ENCODE data around the gene SHF.
A peak's percentile ranks its signal among the peaks of the same experiment; 100 is the strongest.

The SHF gene

GRCh38 chr15:45155739-45156138, 32.0 kb downstream of the SHF start:
- H3K4me3 Mint-ChIP-seq: no peak overlapping the region
- H3K36me3 Mint-ChIP-seq (ENCODE audit: low read depth): peaks cover 47% of the 10 kb centered on the region
- H3K27me3 Mint-ChIP-seq: no peaks in the 10 kb centered on the region
- H3K9me3 Mint-ChIP-seq: no peaks in the 10 kb centered on the region
- peaks cover 73% of the 10 kb centered on the region for H3K4me1 Mint-ChIP-seq (ENCODE audit: low read depth)
- intact Hi-C loops (cut with micrococcal nuclease): no loop called here
- H3K27ac Mint-ChIP-seq: peak overlapping the region; percentile 93

GRCh38 chr15:45151998-45152828, 35.6 kb downstream of the SHF start:
- no peaks in the 10 kb centered on the region for H3K27me3 Mint-ChIP-seq
- no peaks in the 10 kb centered on the region for H3K9me3 Mint-ChIP-seq
- no peak overlapping the region for H3K4me3 Mint-ChIP-seq
- peaks cover 40% of the 10 kb centered on the region for H3K4me1 Mint-ChIP-seq (ENCODE audit: low read depth)
- intact Hi-C loops (cut with micrococcal nuclease): no loop called here
- H3K27ac Mint-ChIP-seq: peak overlapping the region; percentile 93
- peaks cover 65% of the 10 kb centered on the region for H3K36me3 Mint-ChIP-seq (ENCODE audit: low read depth)

- Mint-ChIP-seq H3K4me1 (ENCODE audit: low read depth) (peaks cover 30% of the 10 kb centered on the region), H3K4me3 (no peak overlapping the region), H3K27me3 (peaks cover under 1% of the 10 kb centered on the region), H3K9me3 (no peaks in the 10 kb centered on the region), H3K36me3 (ENCODE audit: low read depth) (peaks cover 62% of the 10 kb centered on the region), H3K27ac (no peak overlapping the region)
- intact Hi-C loops (cut with micrococcal nuclease): no loop called here
These were observed 36.8 kb downstream of the SHF start for GRCh38 chr15:45150997-45151396.

- Mint-ChIP-seq H3K27ac (no peak overlapping the region), H3K4me1 (ENCODE audit: low read depth) (peaks cover 25% of the 10 kb centered on the region)
These were observed 37.3 kb downstream of the SHF start for GRCh38 chr15:45150481-45150880.

GRCh38 chr15:45149060-45149459, 38.7 kb downstream of the SHF start:
- Mint-ChIP-seq H3K4me3 (no peak overlapping the region), H3K36me3 (ENCODE audit: low read depth) (peaks cover 78% of the 10 kb centered on the region), H3K4me1 (ENCODE audit: low read depth) (peaks cover 11% of the 10 kb centered on the region), H3K27ac (no peak overlapping the region), H3K27me3 (peaks cover 9% of the 10 kb centered on the region), H3K9me3 (no peaks in the 10 kb centered on the region)
- intact Hi-C loops (cut with micrococcal nuclease): no loop called here

More at GRCh38 chr15:45150481-45150880, 37.3 kb downstream of the SHF start:
- peaks cover 64% of the 10 kb centered on the region for H3K36me3 Mint-ChIP-seq (ENCODE audit: low read depth)
- no peaks in the 10 kb centered on the region for H3K9me3 Mint-ChIP-seq
- H3K4me3 Mint-ChIP-seq: no peak overlapping the region
- intact Hi-C loops (cut with micrococcal nuclease): no loop called here
- peaks cover 2% of the 10 kb centered on the region for H3K27me3 Mint-ChIP-seq

- H3K4me3 Mint-ChIP-seq: no peak overlapping the region
- peaks cover 81% of the 10 kb centered on the region for H3K36me3 Mint-ChIP-seq (ENCODE audit: low read depth)
- no peaks in the 10 kb centered on the region for H3K9me3 Mint-ChIP-seq
- intact Hi-C loops (cut with micrococcal nuclease): no loop called here
- peaks cover 4% of the 10 kb centered on the region for H3K4me1 Mint-ChIP-seq (ENCODE audit: low read depth)
- peaks cover 9% of the 10 kb centered on the region for H3K27me3 Mint-ChIP-seq
- no peak overlapping the region for H3K27ac Mint-ChIP-seq
These were observed 39.4 kb downstream of the SHF start for GRCh38 chr15:45148076-45149059.

GRCh38 chr15:45147606-45148005, 40.2 kb downstream of the SHF start:
- no peak overlapping the region for H3K4me3 Mint-ChIP-seq
- peaks cover 3% of the 10 kb centered on the region for H3K4me1 Mint-ChIP-seq (ENCODE audit: low read depth)
- intact Hi-C loops (cut with micrococcal nuclease): no loop called here
- H3K9me3 Mint-ChIP-seq: no peaks in the 10 kb centered on the region
- H3K27ac Mint-ChIP-seq: no peak overlapping the region
- H3K36me3 Mint-ChIP-seq (ENCODE audit: low read depth): peaks cover 81% of the 10 kb centered on the region
- H3K27me3 Mint-ChIP-seq: peaks cover 9% of the 10 kb centered on the region

GRCh38 chr15:45146405-45146804, 41.4 kb downstream of the SHF start:
- H3K4me1 Mint-ChIP-seq (ENCODE audit: low read depth): peaks cover 5% of the 10 kb centered on the region
- intact Hi-C loops (cut with micrococcal nuclease): no loop called here
- H3K27ac Mint-ChIP-seq: no peak overlapping the region
- peaks cover 11% of the 10 kb centered on the region for H3K27me3 Mint-ChIP-seq
- peaks cover 81% of the 10 kb centered on the region for H3K36me3 Mint-ChIP-seq (ENCODE audit: low read depth)
- no peaks in the 10 kb centered on the region for H3K9me3 Mint-ChIP-seq
- H3K4me3 Mint-ChIP-seq: no peak overlapping the region

- Mint-ChIP-seq H3K27me3 (peaks cover 11% of the 10 kb centered on the region), H3K36me3 (ENCODE audit: low read depth) (peaks cover 75% of the 10 kb centered on the region), H3K9me3 (no peaks in the 10 kb centered on the region), H3K4me1 (ENCODE audit: low read depth) (peaks cover 5% of the 10 kb centered on the region), H3K4me3 (no peak overlapping the region), H3K27ac (no peak overlapping the region)
- intact Hi-C loops (cut with micrococcal nuclease): no loop called here
These were observed 43.0 kb downstream of the SHF start for GRCh38 chr15:45144775-45145174.

GRCh38 chr15:45143946-45144345, 43.8 kb downstream of the SHF start:
- Mint-ChIP-seq H3K4me1 (ENCODE audit: low read depth) (peaks cover 5% of the 10 kb centered on the region), H3K27me3 (peaks cover 11% of the 10 kb centered on the region), H3K27ac (no peak overlapping the region), H3K4me3 (no peak overlapping the region), H3K36me3 (ENCODE audit: low read depth) (peaks cover 76% of the 10 kb centered on the region), H3K9me3 (no peaks in the 10 kb centered on the region)
- intact Hi-C loops (cut with micrococcal nuclease): no loop called here

- Mint-ChIP-seq H3K27ac (no peak overlapping the region), H3K9me3 (no peaks in the 10 kb centered on the region), H3K27me3 (peaks cover 13% of the 10 kb centered on the region), H3K36me3 (ENCODE audit: low read depth) (peaks cover 79% of the 10 kb centered on the region), H3K4me3 (no peak overlapping the region), H3K4me1 (ENCODE audit: low read depth) (peaks cover 5% of the 10 kb centered on the region)
- intact Hi-C loops (cut with micrococcal nuclease): no loop called here
These were observed 44.7 kb downstream of the SHF start for GRCh38 chr15:45143056-45143455.

GRCh38 chr15:45141386-45141785, 46.4 kb downstream of the SHF start:
- intact Hi-C loops (cut with micrococcal nuclease): no loop called here
- Mint-ChIP-seq H3K9me3 (no peaks in the 10 kb centered on the region), H3K27me3 (peaks cover 23% of the 10 kb centered on the region), H3K27ac (no peak overlapping the region), H3K4me1 (ENCODE audit: low read depth) (peaks cover 5% of the 10 kb centered on the region), H3K36me3 (ENCODE audit: low read depth) (peaks cover 74% of the 10 kb centered on the region), H3K4me3 (no peak overlapping the region)

- Mint-ChIP-seq H3K36me3 (ENCODE audit: low read depth) (peaks cover 67% of the 10 kb centered on the region), H3K4me3 (no peak overlapping the region), H3K27me3 (peaks cover 26% of the 10 kb centered on the region), H3K27ac (no peak overlapping the region), H3K4me1 (ENCODE audit: low read depth) (peaks cover 5% of the 10 kb centered on the region), H3K9me3 (no peaks in the 10 kb centered on the region)
- intact Hi-C loops (cut with micrococcal nuclease): no loop called here
These were observed 47.1 kb downstream of the SHF start for GRCh38 chr15:45140557-45141250.
